Gastroesophageal sphincter (tissue), 4 donors: Measurements from ENCODE around the gene SLC6A3. TPM values are rescaled to one million over a fixed set of nuclear protein-coding genes. Genes with fewer than 3 reads are reported as not detected.

Experiments used
- ATAC-seq: fragments of 150-250 bp; one replicate; pipeline ENCODE4 v1.9.1; 2016; ENCODE audit warnings: mild to moderate bottlenecking, moderate library complexity
- H3K27ac ChIP-seq, 4 donors: fragments of 200-600 bp; sonication (generic) in 3 of 4; 1 replicate in 3 of 4; 2 replicates in 1 of 4; pipeline ENCODE4 v1.5.1; 2016 to 2019
- H3K27me3 ChIP-seq: fragments of 200-600 bp; sonication (generic); one replicate; pipeline ENCODE4 v1.5.1; 2019
- H3K36me3 ChIP-seq, 2 donors: fragments of 200-600 bp; sonication (generic); one replicate each; pipeline ENCODE4 v1.5.1; 2019; ENCODE audit warnings: control low read depth in 1 of 2
- H3K4me1 ChIP-seq, 3 donors: fragments of 200-600 bp; sonication (generic); 1 replicate in 2 of 3; 2 replicates in 1 of 3; pipeline ENCODE4 v1.5.1; 2016 to 2019; ENCODE audit warnings: control low read depth in 2 of 3
- H3K4me3 ChIP-seq, 2 donors: fragments of 200-600 bp; sonication (generic); one replicate each; pipeline ENCODE4 v1.5.1; 2019; ENCODE audit warnings: mild to moderate bottlenecking in 1 of 2, moderate library complexity in 1 of 2
- H3K9me3 ChIP-seq, 3 donors: fragments of 200-600 bp; sonication (generic); one replicate each; pipeline ENCODE4 v1.5.1; 2017 to 2019; ENCODE audit warnings: control low read depth in 2 of 3
- EP300 ChIP-seq: sonication (generic); formaldehyde crosslinking; IDR thresholded peaks from one replicate; pipeline ENCODE4 v1.6.1; 2017; ENCODE audit warnings: antibody characterized with exemption, mild to moderate bottlenecking
- POLR2A ChIP-seq, 2 donors: fragments of 450-650 bp; IDR thresholded peaks; one replicate each; pipeline ENCODE4 v1.6.1; 2017; ENCODE audit warnings: antibody characterized with exemption in 2 of 2, mild to moderate bottlenecking in 2 of 2, moderate library complexity in 1 of 2
- POLR2AphosphoS5 ChIP-seq: sonication (generic); formaldehyde crosslinking; IDR thresholded peaks from one replicate; pipeline ENCODE4 v1.6.1; 2017; ENCODE audit warnings: antibody characterized with exemption
- WGBS, 2 donors: methylation state at CpG; one replicate each; pipeline ENCODE4 v1.1.5; 2018; ENCODE audit warnings: low coverage in 1 of 2; 5-methylcytosine and 5-hydroxymethylcytosine counted together
- total RNA-seq, 4 donors: library from RNA; depleted of rRNA; stranded (reverse); fragments of >200 nt; gene quantifications; one replicate each; pipeline ENCODE4 v1.1.0, GENCODE V29; 2016
- TF ChIP-seq, protein P1 (sequence below), 4 experiments: fragments of 200-600 bp in 2 of 4; fragments of 450-650 bp in 2 of 4; sonication (generic) in 1 of 4; IDR thresholded peaks; one replicate each; pipeline ENCODE4 v1.5.1; 2017 to 2019; ENCODE audit warnings: antibody characterized with exemption in 4 of 4, mild to moderate bottlenecking in 2 of 4, moderate library complexity in 2 of 4

The SLC6A3 gene
- total RNA-seq, 4 donors from 2014 or later: not detected

DNA sequence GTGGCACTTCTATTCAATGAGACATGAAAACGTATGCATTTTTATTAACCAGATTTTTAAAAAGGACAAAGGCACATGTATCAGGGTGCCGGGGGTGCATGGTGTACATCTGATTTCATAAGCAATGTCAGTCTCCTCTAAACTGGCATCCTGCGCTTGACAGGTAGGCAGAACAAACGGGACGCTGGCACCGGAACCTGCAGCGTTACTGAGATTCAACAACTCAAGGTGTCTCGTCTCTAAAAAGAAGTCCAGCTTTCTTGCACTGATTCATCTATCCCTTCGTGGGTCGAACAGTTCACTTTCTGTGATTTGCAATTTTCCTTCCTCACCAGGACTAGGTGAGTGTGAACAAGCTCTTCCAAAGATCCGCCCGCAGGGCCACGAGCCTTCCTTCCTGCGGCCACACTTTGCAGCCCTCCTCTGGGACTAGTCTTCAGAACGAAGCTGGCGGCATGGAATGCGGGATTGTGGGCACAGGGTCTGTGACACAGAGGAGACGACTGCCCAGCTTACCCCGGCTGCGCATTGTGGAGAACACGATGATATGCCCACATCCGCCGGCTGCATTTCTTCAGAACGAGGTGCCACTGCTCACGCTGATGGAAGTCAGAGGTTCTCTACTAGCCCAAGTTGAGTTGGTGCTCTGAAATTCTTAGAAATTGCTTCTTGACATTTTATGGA lies 7.2 kb downstream of the SLC6A3 start:
- no peak overlapping the region for H3K4me3 ChIP-seq
- WGBS, 2 donors: 80 to 84% methylated on average over 11 to 17 of the region's 25 CpGs
- peaks cover 0 to 24% (median 0%) of the 10 kb centered on the region in 3 donors for H3K9me3 ChIP-seq
- ATAC-seq: no peak
- peaks cover 71% of the 10 kb centered on the region for H3K27me3 ChIP-seq
- H3K27ac ChIP-seq: no peak overlapping the region
- H3K4me1 ChIP-seq: no peaks in the 10 kb centered on the region
- no peaks in the 10 kb centered on the region for H3K36me3 ChIP-seq
- TF ChIP-seq POLR2AphosphoS5: no peak
- TF ChIP-seq, protein P1, sequence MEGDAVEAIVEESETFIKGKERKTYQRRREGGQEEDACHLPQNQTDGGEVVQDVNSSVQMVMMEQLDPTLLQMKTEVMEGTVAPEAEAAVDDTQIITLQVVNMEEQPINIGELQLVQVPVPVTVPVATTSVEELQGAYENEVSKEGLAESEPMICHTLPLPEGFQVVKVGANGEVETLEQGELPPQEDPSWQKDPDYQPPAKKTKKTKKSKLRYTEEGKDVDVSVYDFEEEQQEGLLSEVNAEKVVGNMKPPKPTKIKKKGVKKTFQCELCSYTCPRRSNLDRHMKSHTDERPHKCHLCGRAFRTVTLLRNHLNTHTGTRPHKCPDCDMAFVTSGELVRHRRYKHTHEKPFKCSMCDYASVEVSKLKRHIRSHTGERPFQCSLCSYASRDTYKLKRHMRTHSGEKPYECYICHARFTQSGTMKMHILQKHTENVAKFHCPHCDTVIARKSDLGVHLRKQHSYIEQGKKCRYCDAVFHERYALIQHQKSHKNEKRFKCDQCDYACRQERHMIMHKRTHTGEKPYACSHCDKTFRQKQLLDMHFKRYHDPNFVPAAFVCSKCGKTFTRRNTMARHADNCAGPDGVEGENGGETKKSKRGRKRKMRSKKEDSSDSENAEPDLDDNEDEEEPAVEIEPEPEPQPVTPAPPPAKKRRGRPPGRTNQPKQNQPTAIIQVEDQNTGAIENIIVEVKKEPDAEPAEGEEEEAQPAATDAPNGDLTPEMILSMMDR (IDR thresholded peaks at IDR 0.05): no peak
- no peak for TF ChIP-seq EP300

DNA sequence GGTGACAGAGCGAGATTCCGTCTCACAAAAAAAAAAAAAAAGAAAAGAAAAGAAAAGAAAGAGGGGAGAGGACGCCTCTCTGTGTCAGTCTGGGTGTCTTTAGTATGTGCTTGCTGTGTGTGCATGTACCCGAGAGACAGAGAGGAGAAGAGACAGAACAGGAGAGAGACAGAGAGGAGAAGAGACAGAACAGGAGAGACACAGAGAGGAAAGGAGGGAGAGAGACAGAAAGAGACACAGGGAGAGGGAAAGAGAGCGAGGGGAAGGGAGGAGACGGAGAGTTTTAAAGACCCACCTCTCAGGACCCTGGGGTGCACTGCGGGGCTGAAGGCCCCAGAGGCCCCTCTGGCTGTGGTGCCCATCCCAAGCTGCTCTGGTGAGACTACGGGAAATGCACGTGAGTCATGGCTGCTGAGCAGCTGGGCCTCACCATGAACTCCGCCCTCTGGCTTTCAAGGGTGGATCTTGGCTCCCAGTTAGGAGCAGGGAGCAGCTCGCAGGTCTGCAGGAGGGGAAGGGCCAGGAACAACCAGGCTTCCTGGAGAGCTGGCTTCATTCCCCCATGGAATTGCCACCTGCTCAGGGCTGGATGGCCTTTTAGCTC lies 7.9 kb downstream of the SLC6A3 start:
- Histone ChIP-seq H3K4me1 (no peaks in the 10 kb centered on the region), H3K36me3 (no peaks in the 10 kb centered on the region), H3K9me3 (peaks cover 0 to 29% (median 0%) of the 10 kb centered on the region in 3 donors), H3K27me3 (peaks cover 64% of the 10 kb centered on the region), H3K4me3 (no peak overlapping the region), H3K27ac (no peak overlapping the region)
- WGBS, 2 donors: 37 to 67% methylated on average over 7 of the region's 11 CpGs
- TF ChIP-seq POLR2A (IDR thresholded peaks at IDR 0.05) (no peak), POLR2AphosphoS5 (no peak), EP300 (no peak)
- TF ChIP-seq, protein P1 (IDR thresholded peaks at IDR 0.05): no peak
- ATAC-seq: no peak

DNA sequence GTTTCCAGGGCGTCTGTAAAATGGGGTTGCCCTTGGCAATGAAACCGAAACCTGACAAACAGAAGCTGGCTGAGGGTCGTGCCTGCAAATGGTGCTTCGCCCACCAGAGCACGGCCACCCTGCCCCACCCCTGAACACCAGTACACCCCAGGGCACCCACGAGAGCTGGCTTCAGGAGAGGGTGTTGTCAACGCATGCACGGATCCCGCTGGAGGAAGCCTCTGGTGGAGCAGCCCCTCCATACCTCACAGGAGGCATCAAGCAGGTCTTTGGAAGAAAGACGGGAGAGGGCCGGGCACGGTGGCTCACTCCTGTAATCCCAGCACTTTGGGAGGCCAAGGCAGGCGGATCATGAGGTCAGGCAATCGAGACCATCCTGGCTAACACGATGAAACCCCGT lies 8.6 kb downstream of the SLC6A3 start:
- Histone ChIP-seq H3K9me3 (peaks cover 0 to 29% (median 0%) of the 10 kb centered on the region in 3 donors), H3K36me3 (no peaks in the 10 kb centered on the region), H3K4me3 (no peak overlapping the region), H3K27ac (no peak overlapping the region), H3K4me1 (no peaks in the 10 kb centered on the region), H3K27me3 (peaks cover 58% of the 10 kb centered on the region)
- no peak for ATAC-seq
- TF ChIP-seq POLR2AphosphoS5 (no peak), POLR2A (IDR thresholded peaks at IDR 0.05) (no peak)
- 75 to 82% methylated on average over 2 to 12 of the region's 16 CpGs for WGBS, 2 donors

DNA sequence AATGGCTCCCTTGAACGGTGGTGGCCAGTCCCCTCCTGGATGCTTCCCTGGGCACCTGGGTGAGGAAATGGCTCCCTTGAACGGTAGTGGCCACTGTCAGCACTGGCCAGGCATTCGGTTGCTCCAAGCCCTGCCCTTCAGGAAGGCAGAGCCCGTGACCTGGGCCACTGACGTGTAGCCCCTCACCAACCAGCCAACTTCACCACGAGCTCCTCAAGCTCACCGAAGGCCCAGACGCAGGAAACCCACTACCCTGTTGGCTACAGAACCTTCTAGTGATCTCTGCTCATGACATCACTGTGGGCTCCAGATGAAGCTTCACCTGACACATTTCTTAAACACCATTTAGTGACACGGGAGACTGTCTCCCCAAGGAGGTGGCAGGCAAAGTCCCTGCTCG lies 9.2 kb downstream of the SLC6A3 start:
- H3K27ac ChIP-seq: no peak overlapping the region
- H3K27me3 ChIP-seq: peaks cover 51% of the 10 kb centered on the region
- ATAC-seq: no peak
- no peaks in the 10 kb centered on the region for H3K36me3 ChIP-seq
- H3K9me3 ChIP-seq: peaks cover 0 to 30% (median 0%) of the 10 kb centered on the region in 3 donors
- 77 to 94% methylated on average over 2 of the region's 10 CpGs for WGBS, 2 donors
- no peaks in the 10 kb centered on the region for H3K4me1 ChIP-seq
- TF ChIP-seq POLR2A (IDR thresholded peaks at IDR 0.05): no peak
- TF ChIP-seq EP300: no peak
- no peak for TF ChIP-seq POLR2AphosphoS5
- TF ChIP-seq, protein P1 (IDR thresholded peaks at IDR 0.05): no peak
- H3K4me3 ChIP-seq: no peak overlapping the region

DNA sequence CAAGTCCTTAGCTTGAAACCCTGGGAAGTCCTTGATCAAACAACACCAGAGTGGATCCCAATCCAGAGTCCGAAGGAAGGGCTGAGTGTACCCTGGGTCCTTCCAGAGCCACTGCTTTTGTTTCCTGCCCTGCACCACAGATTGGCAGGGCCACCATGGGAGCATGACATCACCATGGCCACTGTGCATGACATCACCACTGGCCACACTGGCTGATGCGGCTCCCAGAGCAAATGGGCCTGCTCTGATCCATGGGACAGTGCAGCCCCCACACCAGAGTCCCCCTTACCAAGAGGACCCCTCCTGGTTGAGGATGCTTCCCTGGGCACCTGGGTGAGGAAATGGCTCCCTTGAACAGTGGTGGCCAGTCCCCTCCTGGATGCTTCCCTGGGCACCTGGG lies 9.9 kb downstream of the SLC6A3 start:
- no peak overlapping the region for H3K27ac ChIP-seq
- H3K4me3 ChIP-seq: no peak overlapping the region
- H3K36me3 ChIP-seq: no peaks in the 10 kb centered on the region
- WGBS, 2 donors: 100% methylated on average over 1 of the region's 2 CpGs; no CpG with 5 or more reads in 1 of the 2 donors
- H3K27me3 ChIP-seq: peaks cover 44% of the 10 kb centered on the region
- TF ChIP-seq EP300 (no peak), POLR2A (IDR thresholded peaks at IDR 0.05) (no peak), POLR2AphosphoS5 (no peak)
- TF ChIP-seq, protein P1 (IDR thresholded peaks at IDR 0.05): no peak
- H3K9me3 ChIP-seq: peaks cover 0 to 30% (median 0%) of the 10 kb centered on the region in 3 donors
- ATAC-seq: no peak
- H3K4me1 ChIP-seq: no peaks in the 10 kb centered on the region
